HG03457 (cell line): Measurements from ENCODE around the gene MIF.
A peak's percentile ranks its signal among the peaks of the same experiment; 100 is the strongest.
"Not testable (repeated sequence)": the region's sequence is repeated elsewhere in the genome, so short reads cannot be mapped to it uniquely, and the experiment has no call there.

Source experiments
- ATAC-seq: cut with Tn5 transposase; IDR thresholded peaks from one replicate; pipeline ENCODE4 v1.9.1; 2021; ENCODE audit warnings: moderate number of reproducible peaks; ENCODE audit not compliant: unreplicated experiment

MIF gene

GRCh38 chr22:23900227-23900626 is 6.0 kb downstream of the MIF start:
- not testable (repeated sequence) for ATAC-seq

GRCh38 chr22:23901600-23901999 is 7.4 kb downstream of the MIF start:
- ATAC-seq: no peak

- no peak for ATAC-seq
Measured at GRCh38 chr22:23903328-23903971, 9.3 kb downstream of the MIF start.

- ATAC-seq: no peak
Measured at GRCh38 chr22:23904573-23905254, 10.5 kb downstream of the MIF start.

GRCh38 chr22:23906641-23907040 is 12.5 kb downstream of the MIF start:
- no peak for ATAC-seq

GRCh38 chr22:23907423-23907822 is 13.2 kb downstream of the MIF start:
- ATAC-seq: not testable (repeated sequence)

GRCh38 chr22:23908587-23909205 is 14.5 kb downstream of the MIF start:
- ATAC-seq: no peak

- no peak for ATAC-seq
Measured at GRCh38 chr22:23909296-23909898, 15.2 kb downstream of the MIF start.

GRCh38 chr22:23910496-23911190 is 16.5 kb downstream of the MIF start:
- no peak for ATAC-seq

GRCh38 chr22:23911318-23911980 is 17.3 kb downstream of the MIF start:
- ATAC-seq: no peak

GRCh38 chr22:23912293-23912903 is 18.2 kb downstream of the MIF start:
- no peak for ATAC-seq

- no peak for ATAC-seq
Measured at GRCh38 chr22:23913306-23913660, 19.1 kb downstream of the MIF start.

GRCh38 chr22:23913661-23914353 is 19.6 kb downstream of the MIF start:
- ATAC-seq: peak; percentile 76

GRCh38 chr22:23915290-23915689 is 21.1 kb downstream of the MIF start:
- ATAC-seq: no peak

- ATAC-seq: not testable (repeated sequence)
Measured at GRCh38 chr22:23920267-23920611, 26.1 kb downstream of the MIF start.

GRCh38 chr22:23921586-23922201 is 27.5 kb downstream of the MIF start:
- ATAC-seq: not testable (repeated sequence)

GRCh38 chr22:23922921-23923320 is 28.7 kb downstream of the MIF start:
- no peak for ATAC-seq

GRCh38 chr22:23925020-23925606 is 30.9 kb downstream of the MIF start:
- ATAC-seq: no peak

- no peak for ATAC-seq
Measured at GRCh38 chr22:23926561-23926960, 32.4 kb downstream of the MIF start.
